Suprapubic skin (tissue), 4 donors: ENCODE measurements around the gene CC2D2B. TPM values are rescaled to one million over a fixed set of nuclear protein-coding genes. Genes with fewer than 3 reads are reported as not detected.
"Not testable (repeated sequence)": the region's sequence is repeated elsewhere in the genome, so short reads cannot be mapped to it uniquely, and the experiment has no call there.

Experiments
- DNase-seq, 2 donors: peaks; one replicate each; pipeline ENCODE4 v3.0.0-alpha.2; 2019; ENCODE audit warnings: low spot score in 2 of 2
- H3K27ac ChIP-seq: fragments of 200-600 bp; sonication (generic); one replicate; pipeline ENCODE4 v1.5.1; 2019
- H3K27me3 ChIP-seq: fragments of 200-600 bp; sonication (generic); one replicate; pipeline ENCODE4 v1.5.1; 2019
- H3K36me3 ChIP-seq: fragments of 200-600 bp; sonication (generic); one replicate; pipeline ENCODE4 v1.5.1; 2019
- H3K4me1 ChIP-seq: fragments of 200-600 bp; sonication (generic); one replicate; pipeline ENCODE4 v1.5.1; 2019
- H3K4me3 ChIP-seq: fragments of 200-600 bp; sonication (generic); one replicate; pipeline ENCODE4 v1.5.1; 2019; ENCODE audit warnings: mild to moderate bottlenecking
- H3K9me3 ChIP-seq: fragments of 200-600 bp; sonication (generic); one replicate; pipeline ENCODE4 v1.5.1; 2019
- CTCF ChIP-seq, 2 donors: fragments of 200-600 bp in 1 of 2; fragments of 450-650 bp in 1 of 2; sonication (generic) in 1 of 2; IDR thresholded peaks; one replicate each; pipeline ENCODE4 v1.5.1; 2016 to 2019; ENCODE audit warnings: antibody characterized with exemption in 2 of 2, mild to moderate bottlenecking in 1 of 2, moderate library complexity in 1 of 2
- EP300 ChIP-seq: sonication (generic); formaldehyde crosslinking; IDR thresholded peaks from one replicate; pipeline ENCODE4 v1.6.1; 2017; ENCODE audit warnings: antibody characterized with exemption
- POLR2A ChIP-seq, 2 donors: fragments of 450-650 bp; IDR thresholded peaks; one replicate each; pipeline ENCODE4 v1.6.1; 2017; ENCODE audit warnings: antibody characterized with exemption in 2 of 2, mild to moderate bottlenecking in 2 of 2, moderate library complexity in 2 of 2
- POLR2AphosphoS5 ChIP-seq, 3 donors: sonication (generic); formaldehyde crosslinking; IDR thresholded peaks; one replicate each; pipeline ENCODE4 v1.6.1; 2017; ENCODE audit warnings: antibody characterized with exemption in 3 of 3
- WGBS: methylation state at CpG from one replicate; pipeline ENCODE4 v1.1.5; 2018; 5-methylcytosine and 5-hydroxymethylcytosine counted together
- total RNA-seq, 4 donors: library from RNA; depleted of rRNA; stranded (reverse); fragments of >200 nt; gene quantifications; one replicate each; pipeline ENCODE4 v1.1.0, GENCODE V29; 2016

CC2D2B gene
- total RNA-seq, 4 donors from 2014 or later = 0.47 to 3.9 (median 0.72) TPM; not detected in 1

DNA sequence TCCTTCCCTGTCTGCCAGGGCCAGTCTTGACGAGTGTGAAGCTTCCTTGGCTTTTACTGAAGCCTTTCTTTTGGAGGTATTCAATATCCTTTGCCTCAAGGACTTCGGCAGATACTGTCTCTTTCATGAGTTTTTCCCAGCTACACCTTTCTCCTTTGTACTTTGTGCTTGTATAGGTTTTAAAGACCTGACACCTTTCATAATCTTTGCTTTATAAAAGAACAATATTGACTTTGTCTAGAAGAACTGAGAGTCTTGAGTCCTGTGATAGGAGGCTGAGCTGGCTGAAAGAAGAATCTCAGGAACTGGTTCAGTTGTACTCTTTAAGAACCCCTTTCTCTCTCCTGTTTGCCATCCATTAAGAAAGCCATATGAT is 41.3 kb upstream of the CC2D2B start:
- Histone ChIP-seq H3K27me3 (no peaks in the 10 kb centered on the region), H3K36me3 (peaks cover 18% of the 10 kb centered on the region), H3K4me3 (no peak overlapping the region), H3K9me3 (no peaks in the 10 kb centered on the region), H3K4me1 (no peaks in the 10 kb centered on the region), H3K27ac (no peak overlapping the region)
- 69% methylated on average over 2 of the region's 2 CpGs for WGBS
- TF ChIP-seq CTCF (IDR thresholded peaks at IDR 0.05) = no peak
- no peak for TF ChIP-seq EP300
- TF ChIP-seq POLR2AphosphoS5 (IDR thresholded peaks at IDR 0.05) = no peak
- TF ChIP-seq POLR2A (IDR thresholded peaks at IDR 0.05) = no peak
- DNase-seq = no peak

GRCh38 chr10:95867866-95868265 is 39.9 kb upstream of the CC2D2B start:
- Histone ChIP-seq H3K4me1 (no peaks in the 10 kb centered on the region), H3K36me3 (peaks cover 25% of the 10 kb centered on the region), H3K27ac (no peak overlapping the region), H3K9me3 (no peaks in the 10 kb centered on the region), H3K4me3 (no peak overlapping the region), H3K27me3 (no peaks in the 10 kb centered on the region)
- no peak for TF ChIP-seq EP300
- no peak for TF ChIP-seq CTCF (IDR thresholded peaks at IDR 0.05)
- no peak for TF ChIP-seq POLR2AphosphoS5 (IDR thresholded peaks at IDR 0.05)
- no peak for TF ChIP-seq POLR2A (IDR thresholded peaks at IDR 0.05)
- DNase-seq = no peak
- WGBS = 86% methylated on average over 4 of the region's 4 CpGs

- H3K9me3 ChIP-seq = no peaks in the 10 kb centered on the region
- peaks cover 44% of the 10 kb centered on the region for H3K36me3 ChIP-seq
- H3K27me3 ChIP-seq = no peaks in the 10 kb centered on the region
- no peak for DNase-seq
- 94% methylated on average over 2 of the region's 2 CpGs for WGBS
- no peak overlapping the region for H3K4me3 ChIP-seq
- no peaks in the 10 kb centered on the region for H3K4me1 ChIP-seq
- TF ChIP-seq CTCF (IDR thresholded peaks at IDR 0.05) (no peak), EP300 (no peak), POLR2AphosphoS5 (IDR thresholded peaks at IDR 0.05) (no peak), POLR2A (IDR thresholded peaks at IDR 0.05) (no peak)
- H3K27ac ChIP-seq = no peak overlapping the region
These were observed 35.5 kb upstream of the CC2D2B start for GRCh38 chr10:95872158-95872711.

GRCh38 chr10:95873139-95873538 is 34.6 kb upstream of the CC2D2B start:
- Histone ChIP-seq H3K9me3 (no peaks in the 10 kb centered on the region), H3K27ac (no peak overlapping the region), H3K27me3 (no peaks in the 10 kb centered on the region), H3K4me1 (no peaks in the 10 kb centered on the region), H3K4me3 (no peak overlapping the region), H3K36me3 (peaks cover 41% of the 10 kb centered on the region)
- TF ChIP-seq CTCF (IDR thresholded peaks at IDR 0.05) = no peak
- no peak for TF ChIP-seq POLR2AphosphoS5 (IDR thresholded peaks at IDR 0.05)
- no peak for TF ChIP-seq EP300
- TF ChIP-seq POLR2A (IDR thresholded peaks at IDR 0.05) = no peak
- 96% methylated on average over 2 of the region's 2 CpGs for WGBS
- DNase-seq = no peak

GRCh38 chr10:95873651-95874050 is 34.1 kb upstream of the CC2D2B start:
- Histone ChIP-seq H3K4me1 (no peaks in the 10 kb centered on the region), H3K27ac (no peak overlapping the region), H3K36me3 (peaks cover 41% of the 10 kb centered on the region), H3K27me3 (no peaks in the 10 kb centered on the region), H3K9me3 (no peaks in the 10 kb centered on the region), H3K4me3 (no peak overlapping the region)
- no peak for DNase-seq
- WGBS = 88% methylated on average over 4 of the region's 4 CpGs
- TF ChIP-seq POLR2AphosphoS5 (IDR thresholded peaks at IDR 0.05) = no peak
- no peak for TF ChIP-seq POLR2A (IDR thresholded peaks at IDR 0.05)
- no peak for TF ChIP-seq CTCF (IDR thresholded peaks at IDR 0.05)
- TF ChIP-seq EP300 = no peak

GRCh38 chr10:95874783-95875182 is 33.0 kb upstream of the CC2D2B start:
- not testable (repeated sequence) for H3K27ac ChIP-seq, H3K27me3 ChIP-seq, H3K4me1 ChIP-seq, DNase-seq, H3K9me3 ChIP-seq, H3K4me3 ChIP-seq
- peaks cover 41% of the 10 kb centered on the region for H3K36me3 ChIP-seq
